HG03108 (cell line): ENCODE data around the gene ADCY3.

Experiments
- ATAC-seq: cut with Tn5 transposase; IDR thresholded peaks from one replicate; pipeline ENCODE4 v1.9.1; 2021; ENCODE audit warnings: moderate library complexity; ENCODE audit not compliant: unreplicated experiment

ADCY3 gene

GRCh38 chr2:24832931-24833701 is 86.9 kb downstream of the ADCY3 start:
- ATAC-seq: no peak

DNA sequence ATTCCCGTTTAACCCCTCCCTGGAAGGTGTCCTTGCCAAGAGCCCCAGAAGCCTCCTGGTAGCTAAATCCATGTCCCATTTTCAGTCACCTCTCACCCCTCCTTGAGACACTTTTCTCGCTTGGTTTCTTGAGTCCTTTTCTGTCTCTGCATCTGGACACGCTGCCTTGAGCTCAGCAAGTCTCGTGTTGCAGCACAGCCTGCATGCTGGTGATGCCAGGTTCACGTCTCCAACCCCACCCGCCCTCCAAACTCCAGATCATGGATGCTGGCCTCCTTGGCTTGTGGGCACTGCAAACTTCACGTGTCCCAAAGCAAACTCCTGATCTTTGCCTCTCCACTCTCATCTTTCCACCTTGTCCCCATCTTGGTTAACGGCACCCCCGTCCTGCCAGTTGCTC is 87.5 kb downstream of the ADCY3 start:
- ATAC-seq: no peak

DNA sequence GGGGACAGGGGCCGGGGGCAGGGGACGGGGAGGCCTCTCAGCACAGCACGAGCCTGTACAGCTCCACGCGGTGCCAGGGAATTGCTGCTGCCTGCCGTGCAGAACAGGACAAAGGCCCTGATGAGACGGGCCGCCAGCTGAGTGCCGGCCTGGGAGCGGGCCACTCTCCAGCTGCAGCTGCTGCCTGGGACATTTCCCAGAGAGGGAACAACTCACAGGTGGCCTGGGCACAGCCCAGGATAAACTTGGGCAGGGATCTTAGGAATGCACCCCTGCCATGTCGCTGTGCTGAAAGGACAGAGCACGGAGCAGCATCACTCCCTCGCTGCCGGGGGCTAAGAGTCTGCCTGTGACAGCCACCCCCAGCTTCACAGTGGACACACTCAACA is 88.0 kb downstream of the ADCY3 start:
- no peak for ATAC-seq

DNA sequence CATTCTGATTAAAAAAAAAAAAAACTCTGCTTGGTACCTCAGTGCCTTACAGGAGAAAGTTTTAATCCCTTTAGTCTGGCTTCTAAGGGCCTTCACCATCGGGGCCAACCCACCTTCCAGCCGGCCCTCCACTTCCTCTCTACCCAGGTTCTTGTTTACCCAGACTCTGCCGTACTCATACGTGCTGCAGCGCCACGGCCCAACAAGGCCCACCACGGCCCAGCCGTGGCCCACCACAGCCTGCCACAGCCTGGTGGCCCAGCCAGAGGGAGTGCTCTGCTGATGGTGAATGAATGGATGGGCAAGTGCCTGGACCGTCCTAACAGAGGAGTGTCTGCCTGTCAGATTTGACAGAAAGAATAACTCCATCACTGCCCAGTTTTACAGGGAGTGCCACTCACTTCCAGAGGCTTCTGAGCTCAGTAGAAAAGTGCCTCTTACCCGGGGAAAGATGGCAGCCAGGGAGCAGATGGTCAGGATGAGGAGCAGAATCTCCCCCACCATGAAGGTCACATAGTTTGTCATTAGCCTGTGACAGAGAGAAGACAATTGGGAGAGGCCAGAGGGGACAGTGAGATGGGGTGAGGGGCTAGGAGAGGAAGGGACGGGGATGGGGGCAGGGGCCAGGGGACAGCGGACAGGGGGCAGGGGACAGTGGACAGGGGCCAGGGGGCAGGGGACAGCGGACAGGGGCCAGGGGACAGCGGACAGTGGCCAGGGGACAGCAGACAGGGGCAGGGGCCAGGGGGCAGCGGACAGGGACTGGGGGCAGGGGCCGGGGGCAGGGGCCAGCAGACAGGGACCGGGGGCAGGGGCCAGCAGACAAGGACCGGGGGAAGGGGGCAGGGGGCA is 88.6 kb downstream of the ADCY3 start:
- no peak for ATAC-seq

- no peak for ATAC-seq
Measured at GRCh38 chr2:24830786-24831185, 89.3 kb downstream of the ADCY3 start.

- no peak for ATAC-seq
Measured at GRCh38 chr2:24830351-24830750, 89.7 kb downstream of the ADCY3 start.

DNA sequence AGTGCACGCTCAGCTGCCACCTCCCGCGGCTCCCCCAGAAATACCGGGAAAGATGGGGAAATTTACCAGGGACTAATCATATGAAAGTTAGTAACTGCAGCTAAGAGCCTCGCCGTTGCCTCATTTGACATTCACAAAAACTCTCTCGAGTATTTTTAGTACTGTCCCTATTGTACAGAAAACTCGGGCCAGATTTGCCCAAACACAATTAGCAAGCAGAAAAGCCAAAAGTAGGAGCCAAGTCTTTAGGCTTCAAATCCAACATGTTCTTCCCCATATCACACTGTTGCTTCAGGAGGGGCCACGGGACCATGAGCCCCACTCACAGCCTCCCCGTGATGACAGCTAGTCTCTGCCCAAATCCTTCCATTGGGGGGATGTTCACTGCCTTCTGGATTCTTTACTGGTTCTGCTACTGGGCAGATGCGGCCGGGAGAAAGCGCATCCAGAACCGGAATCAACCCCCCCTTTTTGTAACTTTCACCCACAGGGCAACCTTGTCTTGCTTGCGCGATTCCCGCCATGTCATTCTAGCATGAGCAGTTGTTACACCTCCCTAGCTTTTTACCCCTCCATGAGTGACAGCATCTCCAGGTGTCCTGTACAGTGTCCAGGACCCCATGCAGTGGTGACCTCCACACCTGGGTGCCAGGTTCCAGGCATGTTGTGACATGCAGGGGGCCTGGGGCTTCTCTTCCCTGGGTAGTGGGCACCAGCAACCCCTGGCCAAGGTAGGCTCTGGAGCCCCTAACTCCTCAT is 91.6 kb downstream of the ADCY3 start:
- ATAC-seq: no peak

DNA sequence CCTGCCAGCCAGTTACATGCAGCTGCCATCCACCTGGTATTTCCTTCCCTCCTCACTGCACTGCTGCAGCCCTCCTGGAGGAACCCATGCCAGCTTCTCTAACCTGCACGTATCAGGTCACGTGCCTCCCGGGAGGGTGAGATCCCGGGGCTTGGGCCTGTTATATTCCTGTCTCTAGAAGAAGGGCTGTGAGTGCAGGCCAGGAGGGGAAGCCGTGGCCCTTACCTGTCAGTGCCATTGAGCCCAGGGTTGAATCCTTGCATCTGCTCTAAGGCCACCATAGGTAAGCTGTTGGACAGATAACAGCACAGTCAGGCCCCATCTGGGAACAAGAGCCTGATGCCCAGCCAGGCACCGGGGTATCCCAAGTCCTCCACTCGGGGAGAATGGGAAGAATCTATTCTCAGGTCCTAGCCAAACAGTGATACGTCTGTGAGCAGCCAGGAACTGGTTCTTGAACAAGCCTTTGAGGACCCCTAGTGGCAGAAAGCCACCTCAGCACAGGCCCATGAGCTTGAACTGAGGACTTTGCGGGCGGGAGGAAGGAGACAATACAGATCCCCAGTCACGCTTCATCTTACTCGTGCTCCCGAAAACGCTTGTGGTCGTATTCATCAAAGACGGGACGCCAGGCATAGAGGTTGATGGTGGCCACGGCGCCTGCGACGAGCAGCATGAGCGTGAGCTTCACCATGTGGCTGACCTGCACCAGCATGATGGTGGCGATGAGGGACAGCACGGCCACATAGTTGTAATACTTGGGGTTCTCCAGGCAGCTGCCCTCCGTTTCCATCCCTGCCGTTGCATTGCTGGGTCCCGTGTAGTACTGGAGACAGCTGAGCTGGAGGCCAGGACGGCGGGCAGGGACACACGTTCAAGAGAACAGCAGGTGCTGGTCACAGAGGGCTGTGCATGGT is 92.5 kb downstream of the ADCY3 start:
- peak; percentile 62 for ATAC-seq

GRCh38 chr2:24826773-24827145 is 93.3 kb downstream of the ADCY3 start:
- no peak for ATAC-seq

DNA sequence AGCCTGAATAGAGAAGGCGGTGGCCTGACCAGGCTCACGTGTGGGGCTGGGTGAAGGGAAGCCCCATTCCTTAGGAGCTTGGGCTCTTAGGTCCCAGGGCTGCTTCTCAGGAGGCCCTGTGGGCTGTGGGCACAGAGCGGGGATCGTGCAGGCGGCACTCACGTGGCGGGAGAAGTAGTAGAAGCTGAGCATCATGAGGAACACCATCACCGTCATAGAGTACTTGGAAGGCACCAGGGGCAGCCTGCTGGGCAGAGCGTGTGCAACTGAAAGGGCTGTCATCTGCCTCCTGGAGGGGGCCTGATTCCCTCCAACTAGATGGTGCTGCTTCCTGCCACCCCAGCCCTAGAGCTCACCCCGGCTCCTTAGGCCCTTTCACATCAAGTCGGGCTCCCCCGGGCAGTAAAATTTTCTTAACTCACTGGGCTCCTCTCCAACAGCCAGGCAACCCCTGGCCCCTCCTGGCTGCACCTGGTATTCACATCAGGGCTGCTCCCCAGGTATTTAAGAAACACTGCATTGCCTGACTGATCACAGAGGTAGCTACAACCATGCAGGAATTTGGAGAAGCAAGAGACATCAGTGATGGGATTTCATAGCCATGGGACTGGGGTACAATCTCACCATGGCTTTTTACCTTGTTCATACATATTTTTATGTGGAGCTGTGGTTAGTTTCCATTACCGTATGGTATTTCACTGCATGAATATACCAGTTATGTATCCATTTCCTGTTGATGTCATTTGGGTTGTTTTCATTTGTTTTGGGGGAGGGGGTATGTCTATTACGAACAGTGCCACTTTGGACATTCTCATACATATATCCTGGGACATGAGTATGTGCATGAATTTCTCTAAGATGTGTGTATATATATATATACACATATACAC is 93.9 kb downstream of the ADCY3 start:
- ATAC-seq: no peak

GRCh38 chr2:24824966-24825882 is 94.8 kb downstream of the ADCY3 start:
- no peak for ATAC-seq

GRCh38 chr2:24824071-24824588 is 95.9 kb downstream of the ADCY3 start:
- no peak for ATAC-seq

DNA sequence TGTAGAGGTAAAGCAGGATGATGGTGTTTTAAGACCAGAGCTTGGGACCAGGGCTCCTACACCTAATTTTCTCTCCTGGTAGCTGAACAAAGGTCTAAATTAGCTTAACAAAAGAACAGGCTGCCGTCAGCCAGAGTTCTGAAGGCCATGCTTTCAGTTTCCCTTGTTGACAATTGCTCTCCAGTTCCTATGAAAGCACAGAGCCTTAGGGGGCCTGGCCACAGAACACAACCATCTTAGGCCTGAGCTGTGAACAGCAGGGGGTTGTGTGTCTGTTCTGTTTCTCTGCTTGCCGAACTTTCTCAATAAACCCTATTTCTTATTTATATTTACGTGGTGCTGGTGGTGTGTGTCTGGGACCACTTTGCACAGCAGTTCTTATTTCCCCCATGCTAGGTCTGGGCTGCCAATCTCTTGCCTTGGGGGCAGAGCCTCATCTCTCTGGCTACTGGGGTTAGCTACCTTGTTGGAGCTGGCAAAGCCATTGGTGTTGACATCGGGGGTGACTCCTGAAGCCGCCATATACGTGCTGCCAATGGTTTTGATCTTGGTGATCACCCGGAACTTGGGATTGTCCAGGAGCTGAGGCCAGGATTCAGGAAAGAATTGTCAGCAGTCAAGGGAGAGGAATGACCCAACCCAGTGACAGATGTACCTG is 97.9 kb downstream of the ADCY3 start:
- ATAC-seq: no peak

DNA sequence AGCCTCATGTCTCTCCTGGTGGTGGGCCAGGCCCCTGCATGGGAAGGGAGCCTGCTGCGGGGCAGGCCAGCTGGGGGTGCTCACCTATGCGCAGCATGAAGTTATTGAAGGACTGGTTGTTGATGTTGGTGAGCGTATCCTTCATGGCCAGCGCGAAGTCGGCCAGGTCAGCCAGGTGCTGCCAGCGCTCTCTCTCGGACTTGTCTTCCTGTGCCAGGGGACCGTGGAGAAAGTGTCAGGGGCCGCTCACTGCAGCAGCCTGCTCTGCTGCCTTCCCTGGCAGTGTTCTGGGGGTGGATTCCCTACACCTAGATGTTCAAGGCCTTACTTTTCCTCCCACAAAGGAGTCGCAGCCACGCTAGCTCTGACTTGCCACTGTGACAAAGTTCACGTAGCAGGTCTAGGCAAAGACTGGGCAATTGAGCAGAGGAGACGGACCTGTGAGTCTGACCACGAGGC is 98.6 kb downstream of the ADCY3 start:
- ATAC-seq: no peak

- ATAC-seq: no peak
Measured at GRCh38 chr2:24820598-24821432, 99.2 kb downstream of the ADCY3 start.

DNA sequence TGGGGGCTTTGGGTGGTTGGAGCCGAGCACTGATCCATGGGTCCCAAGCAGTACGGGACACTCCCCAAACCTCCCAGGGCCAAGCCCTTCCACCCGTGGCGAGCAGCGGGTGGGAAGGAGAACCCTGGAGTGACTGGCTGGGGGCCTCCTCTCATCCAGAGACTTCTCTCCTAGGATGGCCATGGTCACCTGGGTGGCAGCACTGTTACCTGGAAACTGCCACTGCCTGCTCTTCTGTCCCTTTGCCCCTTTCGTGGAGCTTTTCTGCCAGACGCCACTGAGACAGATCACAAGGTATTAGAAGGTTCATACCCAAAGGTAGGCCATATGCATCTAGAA is 99.9 kb downstream of the ADCY3 start:
- ATAC-seq: no peak
